K562 treated with DMSO at 1 percent for 4 hours (cell line): ENCODE results near the gene GJC2. TPM values are rescaled to one million over a fixed set of nuclear protein-coding genes. Genes with fewer than 3 reads are reported as not detected.

Experiments
- total RNA-seq: library from RNA; unstranded; fragments of 300-600 nt; gene quantifications from 2 replicates; pipeline ENCODE4 v1.2.3, GENCODE V29; 2022; ENCODE audit not compliant: insufficient read depth

Gene GJC2
- 0.99 and 1.5 TPM in 2 replicates for total RNA-seq

GRCh38 chr1:228149406-228150119 lies at the start of gene GJC2:
TSS of gene GJC2 (plus strand) at chr1:228149930. CDS start at chr1:228157759, 7,829 bp downstream.

GRCh38 chr1:228102791-228103620 lies 46.7 kb upstream of the GJC2 start, which contains the start of gene C1orf35:
TSS of gene C1orf35 (minus strand) at chr1:228103325. CDS start at chr1:228103227, 98 bp downstream.

GRCh38 chr1:228109073-228109961 lies 40.4 kb upstream of the GJC2 start, which contains the start of gene MRPL55:
TSS of gene MRPL55 (minus strand) at chr1:228109299. CDS start at chr1:228108260, 1,039 bp downstream.

GRCh38 chr1:228139931-228140723 lies 9.6 kb upstream of the GJC2 start, which contains the start of gene GUK1:
TSS of gene GUK1 (plus strand) at chr1:228140279. CDS start at chr1:228140303, 24 bp downstream.

GRCh38 chr1:228165372-228166169 lies 15.8 kb downstream of the GJC2 start, which contains the start of gene IBA57:
TSS of gene IBA57 (plus strand) at chr1:228165804. CDS start at chr1:228165817, 13 bp downstream.

GRCh38 chr1:228207851-228208821 lies 58.4 kb downstream of the GJC2 start, which contains the start of gene OBSCN:
TSS of gene OBSCN (plus strand) at chr1:228208044. CDS start at chr1:228211784, 3,740 bp downstream.

Other genes starting within 250 kb of the GJC2 start
- 0.39 and 0.47 TPM in 2 replicates for gene WNT9A, start 202.0 kb upstream of the GJC2 start, total RNA-seq
- gene WNT3A, start 142.9 kb upstream of the GJC2 start, total RNA-seq: not detected in 2 replicates
- gene ARF1, start 67.2 kb upstream of the GJC2 start, total RNA-seq: 575 and 588 TPM in 2 replicates
- gene C1orf35, start 46.6 kb upstream of the GJC2 start, total RNA-seq: 27.0 and 31.6 TPM in 2 replicates
- 90.1 and 126 TPM in 2 replicates for gene MRPL55, start 40.6 kb upstream of the GJC2 start, total RNA-seq
- 341 and 371 TPM in 2 replicates for gene GUK1, start 9.7 kb upstream of the GJC2 start, total RNA-seq
- gene IBA57, start 15.9 kb downstream of the GJC2 start, total RNA-seq: 4.9 and 5.7 TPM in 2 replicates
- gene OBSCN, start 58.1 kb downstream of the GJC2 start, total RNA-seq: 10.4 and 17.4 TPM in 2 replicates